Endothelial cell of umbilical vein (primary cell): Measurements from ENCODE around the gene C9orf72. TPM values are rescaled to one million over a fixed set of nuclear protein-coding genes. Genes with fewer than 3 reads are reported as not detected.

Experiments used
- BruUV-seq: library from RNA; stranded (reverse); fragments of 400-500 nt; replicated peaks from 2 replicates; lab custom pipeline; 2021; lab: Mats Ljungman, UMichigan
- CTCF ChIA-PET: fragments of 300-600, 350-600 bp; sonication (Branson Sonifier 250); formaldehyde crosslinking; loops from one replicate; lab custom pipeline; 2021; ENCODE audit warnings: antibody characterized with exemption, inconsistent platforms; lab: Charles Lee
- POLR2A ChIA-PET: fragments of 300-600, 350-600 bp; sonication (Branson Sonifier 250); formaldehyde crosslinking; loops from one replicate; lab custom pipeline; 2021; ENCODE audit warnings: antibody characterized with exemption, inconsistent platforms; lab: Charles Lee
- DNase-seq: peaks from one replicate; pipeline ENCODE4 v3.0.0-alpha.2; 2011; ENCODE audit warnings: low read depth, low spot score
- FAIRE-seq: peaks from 2 replicates; lab custom pipeline; 2011; peaks lifted over from hg19 to GRCh38; lab: Jason Lieb, UNC
- H2AFZ ChIP-seq: 2 replicates; pipeline ENCODE4 v1.6.0; 2012; ENCODE audit warnings: low read depth, low read length, control low read depth, inconsistent platforms
- H3K27ac ChIP-seq: 2 replicates; pipeline ENCODE4 v1.5.1; 2011; ENCODE audit warnings: low read depth, mild to moderate bottlenecking, control low read depth, low read length, moderate library complexity; ENCODE audit not compliant: insufficient read depth
- H3K27me3 ChIP-seq, 2 experiments: 2 replicates each; pipeline versions ENCODE4 v1.6.0 to v1.6.1; 2011; ENCODE audit warnings: low read length in 2 of 2, mixed read lengths in 1 of 2; ENCODE audit not compliant: control insufficient read depth in 2 of 2, insufficient read depth in 2 of 2
- H3K36me3 ChIP-seq, 2 experiments: 2 replicates in 1 of 2; 3 replicates in 1 of 2; pipeline ENCODE4 v1.5.1; 2011; ENCODE audit warnings: low read length in 2 of 2, mild to moderate bottlenecking in 1 of 2, moderate library complexity in 1 of 2; ENCODE audit not compliant: control insufficient read depth in 2 of 2, insufficient read depth in 2 of 2; ENCODE audit errors: extremely low read depth in 1 of 2
- H3K4me1 ChIP-seq: 3 replicates; pipeline ENCODE4 v1.5.1; 2011; ENCODE audit warnings: mild to moderate bottlenecking, low read length; ENCODE audit not compliant: control insufficient read depth, insufficient read depth; ENCODE audit errors: extremely low read depth
- H3K4me2 ChIP-seq: 2 replicates; pipeline ENCODE4 v1.6.1; 2011; ENCODE audit warnings: low read length, control low read depth, mixed read lengths; ENCODE audit not compliant: insufficient read depth
- H3K4me3 ChIP-seq, 3 experiments: fragments of 200-600 bp in 1 of 3; sonication (generic), shearing (Covaris generic) in 1 of 3; replicated peaks in 1 of 3; 2 replicates each; pipeline ENCODE4 v1.5.1; 2011 to 2016; ENCODE audit warnings: control low read depth in 3 of 3, low read length in 3 of 3, mild to moderate bottlenecking in 2 of 3, inconsistent platforms in 1 of 3, low read depth in 1 of 3, moderate library complexity in 1 of 3; ENCODE audit not compliant: insufficient read depth in 1 of 3
- H3K79me2 ChIP-seq: 2 replicates; pipeline ENCODE4 v1.6.0; 2012; ENCODE audit warnings: low read length, inconsistent platforms; ENCODE audit not compliant: control insufficient read depth, insufficient read depth
- H3K9ac ChIP-seq: replicated peaks from 2 replicates; pipeline ENCODE3; 2011; ENCODE audit warnings: low read length, control low read depth; ENCODE audit not compliant: insufficient read depth; ENCODE audit errors: extremely low read depth
- H3K9me1 ChIP-seq: replicated peaks from 3 replicates; pipeline ENCODE4 v1.6.0; 2011; ENCODE audit warnings: mild to moderate bottlenecking, low read length; ENCODE audit not compliant: control insufficient read depth, insufficient read depth; ENCODE audit errors: extremely low read depth
- H3K9me3 ChIP-seq: replicated peaks from 2 replicates; pipeline ENCODE4 v1.5.1; 2012; ENCODE audit warnings: low read length, inconsistent platforms; ENCODE audit not compliant: control insufficient read depth, insufficient read depth
- H4K20me1 ChIP-seq: replicated peaks from 2 replicates; pipeline ENCODE3; 2011; ENCODE audit warnings: mild to moderate bottlenecking, low read length; ENCODE audit not compliant: control insufficient read depth, insufficient read depth; ENCODE audit errors: extremely low read depth
- CTCF ChIP-seq, 2 donors: IDR thresholded peaks; 1 replicate in 1 of 2; 2 replicates in 1 of 2; pipeline ENCODE4 v1.5.1; 2011; ENCODE audit warnings: low read length in 2 of 2, mild to moderate bottlenecking in 2 of 2, moderate library complexity in 2 of 2, control low read depth in 1 of 2, inconsistent platforms in 1 of 2, low read depth in 1 of 2; ENCODE audit not compliant: insufficient read depth in 1 of 2; ENCODE audit errors: extremely low read depth in 1 of 2
- EZH2 ChIP-seq: IDR thresholded peaks from 2 replicates; pipeline ENCODE4 v1.6.1; 2012; ENCODE audit warnings: borderline replicate concordance, low read depth, mild to moderate bottlenecking, moderate library complexity, low read length, inconsistent platforms; ENCODE audit not compliant: severe bottlenecking
- GATA2 ChIP-seq: IDR thresholded peaks from 2 replicates; pipeline ENCODE4 v1.7.0; 2011; ENCODE audit warnings: low read depth, mild to moderate bottlenecking, moderate library complexity, mixed read lengths, low read length; ENCODE audit not compliant: insufficient read length, insufficient read depth
- JUN ChIP-seq: IDR thresholded peaks from 2 replicates; pipeline ENCODE4 v1.6.1; 2011; ENCODE audit warnings: borderline replicate concordance, low read depth; ENCODE audit not compliant: insufficient read length, insufficient read depth
- MAX ChIP-seq: IDR thresholded peaks from 2 replicates; pipeline ENCODE4 v1.6.1; 2011; ENCODE audit not compliant: insufficient read depth, insufficient read length
- MYC ChIP-seq: IDR thresholded peaks from one replicate; pipeline ENCODE4 v1.6.1; 2011; ENCODE audit warnings: mild to moderate bottlenecking, low read depth, low read length
- POLR2A ChIP-seq: IDR thresholded peaks from 2 replicates; pipeline ENCODE4 v1.6.1; 2012; ENCODE audit warnings: low read depth, mild to moderate bottlenecking, control low read depth, low read length
- POLR2AphosphoS5 ChIP-seq: IDR thresholded peaks from 2 replicates; pipeline ENCODE4 v1.6.1; 2012; ENCODE audit warnings: low read depth, mild to moderate bottlenecking, control low read depth, low read length, moderate library complexity; ENCODE audit not compliant: insufficient read depth
- dilution Hi-C: fragments of 300-500 bp; cut with MboI; formaldehyde crosslinking; loops from one replicate; pipeline ENCODE4 v1.15.0; 2019; ENCODE audit warnings: low sequenced_read_pairs; ENCODE audit not compliant: extremely low pct_ligation_motif_present
- intact Hi-C: fragments of 100-400 bp; cut with micrococcal nuclease; formaldehyde crosslinking; loops from one replicate; pipeline ENCODE4 v1.10.0; 2022
- polyA plus RNA-seq, 4 experiments: library from polyadenylated mRNA; depleted of rRNA in 3 of 4; stranded (reverse) in 3 of 4; unstranded in 1 of 4; fragments of >200 nt; gene quantifications; 2 replicates each; pipeline versions ENCODE4 v1.2.1 to v1.2.3, GENCODE V29; 2011 to 2012; ENCODE audit warnings: missing spikeins in 1 of 4
- total RNA-seq: library from RNA; stranded (reverse); gene quantifications from 2 replicates; pipeline ENCODE4 v1.2.3, GENCODE V29; 2021

The C9orf72 gene
- total and polyA plus RNA-seq, 2 donors (not counting 3 experiments of a cell fraction or from before 2014, with no cell fraction given), result 2.7 to 7.3 TPM

GRCh38 chr9:27532046-27532445, 41.2 kb downstream of the C9orf72 start:
- Histone ChIP-seq H3K27ac (no peak overlapping the region), H3K9ac (no peak overlapping the region), H3K4me1 (peaks cover 9% of the 10 kb centered on the region), H3K27me3 (peaks cover 19% of the 10 kb centered on the region in 2 experiments), H2AFZ (no peak overlapping the region), H3K4me3 (no peak overlapping the region), H3K4me2 (no peak overlapping the region), H3K36me3 (no peaks in the 10 kb centered on the region), H3K9me1 (no peaks in the 10 kb centered on the region), H3K79me2 (no peaks in the 10 kb centered on the region), H3K9me3 (no peaks in the 10 kb centered on the region), H4K20me1 (no peaks in the 10 kb centered on the region)
- ChIA-PET CTCF (interaction anchor here (1.5 to 4.6 kb wide), 2 partner anchors 43 to 199 kb away, joined by 3 to 114 read pairs; no protein-coding TSS in a partner anchor), POLR2A (no interaction called here)
- dilution Hi-C loops (no loop called here), intact Hi-C loops (no loop called here)
- BruUV-seq, result no TSS peak
- no peak for DNase-seq
- FAIRE-seq, result no peak
- TF ChIP-seq POLR2AphosphoS5 (no peak), JUN (no peak), EZH2 (no peak), POLR2A (no peak), MYC (no peak)

- DNase-seq (no peak), FAIRE-seq (no peak)
- Histone ChIP-seq H4K20me1 (no peaks in the 10 kb centered on the region), H3K27ac (no peak overlapping the region), H3K9me1 (no peaks in the 10 kb centered on the region), H3K4me3 (no peak overlapping the region), H3K79me2 (no peaks in the 10 kb centered on the region), H3K4me2 (no peak overlapping the region), H3K4me1 (peaks cover 9% of the 10 kb centered on the region), H3K9ac (no peak overlapping the region), H2AFZ (no peak overlapping the region), H3K27me3 (peaks cover 19 to 24% of the 10 kb centered on the region in 2 experiments), H3K9me3 (no peaks in the 10 kb centered on the region), H3K36me3 (no peaks in the 10 kb centered on the region)
- CTCF ChIA-PET, result interaction anchor here (1.1 to 4.6 kb wide), 4 partner anchors 8 to 198 kb away, joined by 4 to 114 read pairs (median 6); partner anchors contain the start of gene C9orf72
- POLR2A ChIA-PET, result no interaction called here
- dilution Hi-C loops (no loop called here), intact Hi-C loops (no loop called here)
- no TSS peak for BruUV-seq
- no peak for TF ChIP-seq JUN
- TF ChIP-seq MAX, result no peak
- TF ChIP-seq GATA2, result no peak
- TF ChIP-seq EZH2, result no peak
- TF ChIP-seq CTCF (IDR thresholded peaks at IDR 0.05; ENCODE audit: extremely low read depth in 1 of 2, insufficient read depth in 1 of 2, low read depth in 1 of 2, low read length in 2 of 2), result no peak
These were observed 42.1 kb downstream of the C9orf72 start for GRCh38 chr9:27530915-27531755.
